ENCODE data around the gene FBXW4.
"Not testable (repeated sequence)": the region's sequence is repeated elsewhere in the genome, so short reads cannot be mapped to it uniquely, and the experiment has no call there.

Gene FBXW4

GRCh38 chr10:101616415-101617101 is 78.4 kb downstream of the FBXW4 start:
- DNase-seq (ENCODE audit: low read depth), result no peak

GRCh38 chr10:101615525-101616116 is 79.3 kb downstream of the FBXW4 start:
- DNase-seq (ENCODE audit: low read depth), result no peak

- no peak for DNase-seq (ENCODE audit: low read depth)
Observed at GRCh38 chr10:101614663-101615524, 80.1 kb downstream of the FBXW4 start.

GRCh38 chr10:101613646-101614045 is 81.3 kb downstream of the FBXW4 start:
- no peak for DNase-seq (ENCODE audit: low read depth)

GRCh38 chr10:101612872-101613271 is 82.1 kb downstream of the FBXW4 start:
- DNase-seq (ENCODE audit: low read depth), result no peak

- DNase-seq (ENCODE audit: low read depth), result no peak
Observed at GRCh38 chr10:101612086-101612485, 82.9 kb downstream of the FBXW4 start.

GRCh38 chr10:101611096-101611905 is 83.7 kb downstream of the FBXW4 start:
- DNase-seq (ENCODE audit: low read depth), result no peak

- DNase-seq (ENCODE audit: low read depth), result no peak
Observed at GRCh38 chr10:101609481-101609880, 85.5 kb downstream of the FBXW4 start.

GRCh38 chr10:101607124-101607523 is 87.8 kb downstream of the FBXW4 start:
- no peak for DNase-seq (ENCODE audit: low read depth)

- DNase-seq (ENCODE audit: low read depth), result peak; percentile 64
Observed at GRCh38 chr10:101602761-101603398, 92.1 kb downstream of the FBXW4 start.

GRCh38 chr10:101601541-101601940 is 93.4 kb downstream of the FBXW4 start:
- no peak for DNase-seq (ENCODE audit: low read depth)

GRCh38 chr10:101597091-101597900 is 97.7 kb downstream of the FBXW4 start:
- DNase-seq (ENCODE audit: low read depth), result no peak

GRCh38 chr10:101595591-101596433 is 99.2 kb downstream of the FBXW4 start:
- DNase-seq (ENCODE audit: low read depth), result no peak

GRCh38 chr10:101593331-101593730 is 101.6 kb downstream of the FBXW4 start:
- DNase-seq (ENCODE audit: low read depth), result not testable (repeated sequence)

- DNase-seq (ENCODE audit: low read depth), result no peak
Observed at GRCh38 chr10:101588879-101589278, 106.1 kb downstream of the FBXW4 start.

- DNase-seq (ENCODE audit: low read depth), result peak; percentile 93
Observed at GRCh38 chr10:101587725-101588653, 107.0 kb downstream of the FBXW4 start, which contains the start of the genes DPCD and POLL. Gene DPCD, plus strand, starts transcription at chr10:101588321. Its CDS starts 16 bp downstream, at chr10:101588337. Gene POLL, minus strand, starts transcription at chr10:101588257. Its CDS starts 897 bp downstream, at chr10:101587360.

- DNase-seq (ENCODE audit: low read depth), result no peak
Observed at GRCh38 chr10:101585841-101586240, 109.1 kb downstream of the FBXW4 start.

Measured in fibroblast of gingiva (primary cell).